Epithelial cell of prostate (primary cell): ENCODE results near the gene SNRPA1.
"Not testable (repeated sequence)": the region's sequence is repeated elsewhere in the genome, so short reads cannot be mapped to it uniquely, and the experiment has no call there.

Experiments used
- DNase-seq: peaks from one replicate; pipeline ENCODE4 v3.0.0-alpha.2; 2011; ENCODE audit warnings: low read depth, low spot score
- H3K27ac ChIP-seq: fragments of 450-650 bp; 2 replicates; pipeline ENCODE4 v1.5.1; 2017; ENCODE audit warnings: mild to moderate bottlenecking

The SNRPA1 gene

GRCh38 chr15:101294731-101295606 is at the start of gene SNRPA1:
Gene SNRPA1 (minus strand): TSS chr15:101295248. CDS start chr15:101295178, 70 bp downstream.
- peak within 1 kb of the TSS; percentile 92 for H3K27ac ChIP-seq
- DNase-seq = peak; percentile 72

GRCh38 chr15:101342056-101342455 is 47.0 kb upstream of the SNRPA1 start:
- H3K27ac ChIP-seq = no peak overlapping the region
- DNase-seq = no peak

- no peak for DNase-seq
- no peak overlapping the region for H3K27ac ChIP-seq
Measured at GRCh38 chr15:101338502-101339057, 43.5 kb upstream of the SNRPA1 start.

GRCh38 chr15:101337976-101338375 is 42.9 kb upstream of the SNRPA1 start:
- DNase-seq = no peak

GRCh38 chr15:101333907-101334789 is 39.1 kb upstream of the SNRPA1 start:
- DNase-seq, H3K27ac ChIP-seq: not testable (repeated sequence)

More at GRCh38 chr15:101337976-101338375, 42.9 kb upstream of the SNRPA1 start:
- no peak overlapping the region for H3K27ac ChIP-seq

GRCh38 chr15:101332061-101332467 is 37.0 kb upstream of the SNRPA1 start:
- H3K27ac ChIP-seq = no peak overlapping the region
- DNase-seq = no peak

GRCh38 chr15:101329867-101330380 is 34.9 kb upstream of the SNRPA1 start:
- DNase-seq = no peak
- H3K27ac ChIP-seq = no peak overlapping the region

- no peak for DNase-seq
- H3K27ac ChIP-seq = no peak overlapping the region
Measured at GRCh38 chr15:101329309-101329863, 34.3 kb upstream of the SNRPA1 start.

- no peak overlapping the region for H3K27ac ChIP-seq
- DNase-seq = no peak
Measured at GRCh38 chr15:101328001-101328400, 33.0 kb upstream of the SNRPA1 start.

GRCh38 chr15:101327147-101327740 is 32.2 kb upstream of the SNRPA1 start:
- no peak for DNase-seq
- H3K27ac ChIP-seq = no peak overlapping the region

GRCh38 chr15:101326462-101327146 is 31.6 kb upstream of the SNRPA1 start:
- H3K27ac ChIP-seq = no peak overlapping the region
- no peak for DNase-seq

GRCh38 chr15:101326026-101326315 is 30.9 kb upstream of the SNRPA1 start:
- no peak overlapping the region for H3K27ac ChIP-seq
- DNase-seq = no peak

- no peak overlapping the region for H3K27ac ChIP-seq
- DNase-seq = no peak
Measured at GRCh38 chr15:101325263-101326025, 30.4 kb upstream of the SNRPA1 start.

GRCh38 chr15:101324524-101325177 is 29.6 kb upstream of the SNRPA1 start:
- no peak for DNase-seq
- H3K27ac ChIP-seq = no peak overlapping the region

GRCh38 chr15:101323793-101324523 is 28.9 kb upstream of the SNRPA1 start:
- no peak overlapping the region for H3K27ac ChIP-seq
- DNase-seq = no peak

GRCh38 chr15:101322854-101323477 is 27.9 kb upstream of the SNRPA1 start:
- no peak overlapping the region for H3K27ac ChIP-seq
- DNase-seq = no peak
